Activated CD4-positive, alpha-beta T cell treated with anti-CD3 and anti-CD28 coated beads, Interleukin-2, amount 10 ng/mL, durations not matched to agents 7 days and 5 days (primary cell): ENCODE measurements around the gene MRPL43. TPM values are rescaled to one million over a fixed set of nuclear protein-coding genes. Genes with fewer than 3 reads are reported as not detected.

ENCODE experiments used
- CTCF ChIA-PET: fragments of 350-600 bp; sonication (Branson Sonifier 250); formaldehyde crosslinking; loops from one replicate; lab custom pipeline; 2021; ENCODE audit warnings: antibody characterized with exemption; lab: Charles Lee
- POLR2A ChIA-PET: fragments of 350-600 bp; sonication (Branson Sonifier 250); formaldehyde crosslinking; loops from one replicate; lab custom pipeline; 2021; ENCODE audit warnings: antibody characterized with exemption; lab: Charles Lee
- DNase-seq: peaks from one replicate; pipeline ENCODE4 v3.0.0-alpha.2; 2020
- H3K27ac Mint-ChIP-seq: one replicate; pipeline ENCODE4 v1.8.0; 2021; ENCODE audit warnings: mild to moderate bottlenecking, moderate library complexity, mixed read lengths
- H3K27me3 Mint-ChIP-seq: one replicate; pipeline ENCODE4 v1.8.0; 2021; ENCODE audit warnings: mixed read lengths
- H3K36me3 Mint-ChIP-seq: one replicate; pipeline ENCODE4 v1.8.0; 2021; ENCODE audit warnings: low read depth, mixed read lengths
- H3K4me1 Mint-ChIP-seq: one replicate; pipeline ENCODE4 v1.8.0; 2021; ENCODE audit warnings: mixed read lengths
- H3K4me3 Mint-ChIP-seq: one replicate; pipeline ENCODE4 v1.8.0; 2021; ENCODE audit warnings: mild to moderate bottlenecking, moderate library complexity, mixed read lengths
- H3K9me3 Mint-ChIP-seq: one replicate; pipeline ENCODE4 v1.8.0; 2021; ENCODE audit warnings: mixed read lengths
- total RNA-seq, 2 experiments: library from RNA; stranded (reverse); gene quantifications; one replicate each; pipeline ENCODE4 v1.2.3, GENCODE V29; 2021

MRPL43 gene
- total RNA-seq, 2 experiments from 2014 or later = 55.9 to 57.0 TPM

- Mint-ChIP-seq H3K4me3 (no peak overlapping the region), H3K27me3 (peaks cover 38% of the 10 kb centered on the region), H3K9me3 (no peaks in the 10 kb centered on the region), H3K36me3 (no peaks in the 10 kb centered on the region), H3K27ac (no peak overlapping the region), H3K4me1 (peaks cover 23% of the 10 kb centered on the region)
- ChIA-PET POLR2A (no interaction called here), CTCF (interaction anchor here (1.2 to 6.9 kb wide), 4 partner anchors 13 to 125 kb away, joined by 4 to 111 read pairs (median 67); partner anchors contain the start of genes LZTS2, PDZD7 and SFXN3)
- DNase-seq = no peak
Observed at GRCh38 chr10:101016814-101017213, 29.5 kb upstream of the MRPL43 start.

- Mint-ChIP-seq H3K36me3 (no peaks in the 10 kb centered on the region), H3K27ac (no peak overlapping the region), H3K4me1 (peaks cover 23% of the 10 kb centered on the region), H3K27me3 (peaks cover 38% of the 10 kb centered on the region), H3K4me3 (no peak overlapping the region), H3K9me3 (no peaks in the 10 kb centered on the region)
- DNase-seq = no peak
- CTCF ChIA-PET = interaction anchor here (1.2 to 6.9 kb wide), 5 partner anchors 14 to 126 kb away, joined by 4 to 111 read pairs (median 30); partner anchors contain the start of genes LZTS2, PDZD7 and SFXN3
- POLR2A ChIA-PET = no interaction called here
Observed at GRCh38 chr10:101015582-101015973, 28.3 kb upstream of the MRPL43 start.

DNA sequence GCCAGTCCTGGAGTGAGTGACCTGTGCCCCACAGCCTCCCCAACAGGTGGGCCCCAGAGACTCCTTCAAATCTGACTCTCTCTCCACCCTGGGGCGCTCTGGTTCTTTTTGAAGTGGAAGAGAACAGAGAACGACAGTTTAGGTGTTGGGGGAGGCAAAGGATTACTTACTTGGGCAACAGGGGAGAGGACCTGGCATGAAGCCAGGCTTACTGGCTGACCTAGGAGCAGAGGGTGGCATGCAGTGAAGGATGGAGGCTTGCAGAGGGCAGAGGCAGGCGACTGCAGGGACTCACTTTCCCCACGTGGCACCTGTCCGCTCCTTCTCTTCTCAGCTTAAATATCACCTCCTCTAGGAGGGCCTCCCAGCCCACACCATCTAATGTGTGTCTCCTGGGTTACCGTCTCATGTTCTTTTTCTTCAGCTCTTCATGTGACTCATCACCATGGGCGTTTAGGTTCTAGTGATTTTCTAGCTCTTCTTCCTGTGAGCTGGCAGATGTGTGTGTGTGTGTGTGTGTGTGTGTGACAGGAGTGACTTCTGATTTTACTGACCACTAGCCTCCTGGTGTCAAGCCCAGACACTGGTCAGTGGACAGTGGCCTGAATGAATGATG lies 27.8 kb upstream of the MRPL43 start:
- POLR2A ChIA-PET = no interaction called here
- Mint-ChIP-seq H3K27me3 (peaks cover 35% of the 10 kb centered on the region), H3K4me3 (no peak overlapping the region), H3K9me3 (no peaks in the 10 kb centered on the region), H3K27ac (no peak overlapping the region), H3K4me1 (peaks cover 23% of the 10 kb centered on the region), H3K36me3 (no peaks in the 10 kb centered on the region)
- DNase-seq = no peak
- CTCF ChIA-PET = interaction anchor here (0.8 to 6.9 kb wide), 16 partner anchors 9 to 105 kb away, joined by 3 to 111 read pairs (median 4); partner anchors contain the start of genes LZTS2, MRPL43, PDZD7 and SFXN3

DNA sequence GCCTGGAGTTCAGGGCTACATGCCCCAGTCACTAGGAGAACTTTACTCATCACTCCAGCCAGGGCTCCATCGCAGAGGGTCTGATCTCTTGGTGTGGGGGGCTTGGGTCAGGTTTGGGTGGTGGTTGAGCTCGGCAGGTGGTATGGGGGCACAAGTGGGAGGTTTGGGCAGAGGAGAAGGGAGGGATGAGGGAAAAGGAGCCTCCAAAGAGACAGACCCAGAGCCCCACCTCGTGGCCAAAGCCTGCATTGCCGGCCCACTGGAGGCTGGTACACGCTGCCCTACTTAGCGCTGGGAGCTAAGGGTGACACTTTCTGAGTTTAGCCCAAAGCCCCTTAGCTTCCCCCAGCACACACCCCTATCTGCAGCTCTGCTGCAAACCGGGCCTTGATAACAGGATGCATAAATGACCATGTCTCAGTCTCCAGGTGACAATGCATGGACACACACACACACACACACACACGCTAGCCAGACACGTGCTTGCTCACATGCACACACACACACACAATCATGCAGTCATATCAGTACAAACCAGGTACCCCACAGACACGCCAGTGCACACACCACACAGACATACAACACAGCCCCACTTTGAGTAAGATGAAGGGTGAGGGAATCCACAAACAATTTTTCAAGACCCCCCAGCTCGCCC lies 27.1 kb upstream of the MRPL43 start:
- ChIA-PET POLR2A (no interaction called here), CTCF (interaction anchor here (0.8 to 6.9 kb wide), 16 partner anchors 10 to 104 kb away, joined by 3 to 111 read pairs (median 4); partner anchors contain the start of genes LZTS2, MRPL43, PDZD7 and SFXN3)
- H3K27me3 Mint-ChIP-seq = peaks cover 30% of the 10 kb centered on the region
- H3K36me3 Mint-ChIP-seq = no peaks in the 10 kb centered on the region
- H3K27ac Mint-ChIP-seq = no peak overlapping the region
- peaks cover 21% of the 10 kb centered on the region for H3K4me1 Mint-ChIP-seq
- no peak overlapping the region for H3K4me3 Mint-ChIP-seq
- DNase-seq = peak; percentile 77
- H3K9me3 Mint-ChIP-seq = no peaks in the 10 kb centered on the region

- H3K4me1 Mint-ChIP-seq = peaks cover 19% of the 10 kb centered on the region
Observed at GRCh38 chr10:101013365-101013825, 26.1 kb upstream of the MRPL43 start.

DNA sequence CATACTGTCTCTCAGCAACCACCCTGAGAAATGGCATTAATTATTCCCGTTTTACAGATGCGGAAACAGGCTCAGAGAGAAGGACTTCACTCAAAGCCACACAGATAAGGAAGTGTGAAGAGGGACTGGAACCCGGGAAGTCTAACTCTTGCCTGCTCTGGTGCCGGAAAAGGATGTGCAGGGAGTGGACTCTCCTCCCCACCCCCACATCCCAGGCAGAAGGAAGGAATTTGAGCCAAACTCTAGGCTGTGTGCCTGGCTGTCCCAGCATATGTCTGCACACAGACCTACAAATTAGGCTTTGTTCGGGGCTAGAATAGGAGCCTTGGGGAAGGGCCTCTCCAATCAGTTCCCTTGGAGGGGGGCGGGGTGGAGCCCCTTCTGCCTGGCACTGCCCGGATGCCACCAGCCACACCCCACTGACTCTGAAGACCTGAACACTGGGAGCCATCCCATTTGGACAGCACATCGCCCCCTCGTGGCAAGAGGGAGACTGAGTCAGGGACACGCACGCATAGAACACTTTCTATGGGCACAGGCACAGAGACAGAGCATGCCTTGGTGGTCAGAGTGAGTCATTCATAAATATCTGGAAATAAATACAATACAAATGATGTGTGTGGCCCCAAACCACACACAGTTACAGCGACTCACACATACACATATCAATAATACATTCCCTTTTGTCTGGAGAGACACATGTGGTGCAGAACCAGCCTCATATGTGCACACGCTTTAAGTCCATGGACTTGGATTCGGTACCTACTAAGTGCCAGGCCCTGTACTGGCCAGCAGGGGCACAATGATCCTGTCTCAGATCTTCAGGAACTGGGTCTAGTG lies 25.4 kb upstream of the MRPL43 start:
- Mint-ChIP-seq H3K36me3 (no peaks in the 10 kb centered on the region), H3K9me3 (no peaks in the 10 kb centered on the region), H3K4me3 (no peak overlapping the region), H3K4me1 (peaks cover 18% of the 10 kb centered on the region), H3K27me3 (peaks cover 21% of the 10 kb centered on the region), H3K27ac (no peak overlapping the region)
- CTCF ChIA-PET = interaction anchor here (1.0 to 1.7 kb wide), 3 partner anchors 10 to 20 kb away, joined by 3 to 5 read pairs (median 3); partner anchors contain the start of gene LZTS2
- DNase-seq = peak; percentile 85
- POLR2A ChIA-PET = no interaction called here

More at GRCh38 chr10:101013365-101013825, 26.1 kb upstream of the MRPL43 start:
- no peak overlapping the region for H3K27ac Mint-ChIP-seq
- H3K4me3 Mint-ChIP-seq = no peak overlapping the region
- no peaks in the 10 kb centered on the region for H3K9me3 Mint-ChIP-seq
- no peaks in the 10 kb centered on the region for H3K36me3 Mint-ChIP-seq
- H3K27me3 Mint-ChIP-seq = peaks cover 26% of the 10 kb centered on the region
- ChIA-PET CTCF (interaction anchor here (0.6 to 6.9 kb wide), 7 partner anchors 12 to 105 kb away, joined by 3 to 111 read pairs (median 4); partner anchors contain the start of genes LZTS2, PDZD7 and SFXN3), POLR2A (no interaction called here)
- DNase-seq = no peak

DNA sequence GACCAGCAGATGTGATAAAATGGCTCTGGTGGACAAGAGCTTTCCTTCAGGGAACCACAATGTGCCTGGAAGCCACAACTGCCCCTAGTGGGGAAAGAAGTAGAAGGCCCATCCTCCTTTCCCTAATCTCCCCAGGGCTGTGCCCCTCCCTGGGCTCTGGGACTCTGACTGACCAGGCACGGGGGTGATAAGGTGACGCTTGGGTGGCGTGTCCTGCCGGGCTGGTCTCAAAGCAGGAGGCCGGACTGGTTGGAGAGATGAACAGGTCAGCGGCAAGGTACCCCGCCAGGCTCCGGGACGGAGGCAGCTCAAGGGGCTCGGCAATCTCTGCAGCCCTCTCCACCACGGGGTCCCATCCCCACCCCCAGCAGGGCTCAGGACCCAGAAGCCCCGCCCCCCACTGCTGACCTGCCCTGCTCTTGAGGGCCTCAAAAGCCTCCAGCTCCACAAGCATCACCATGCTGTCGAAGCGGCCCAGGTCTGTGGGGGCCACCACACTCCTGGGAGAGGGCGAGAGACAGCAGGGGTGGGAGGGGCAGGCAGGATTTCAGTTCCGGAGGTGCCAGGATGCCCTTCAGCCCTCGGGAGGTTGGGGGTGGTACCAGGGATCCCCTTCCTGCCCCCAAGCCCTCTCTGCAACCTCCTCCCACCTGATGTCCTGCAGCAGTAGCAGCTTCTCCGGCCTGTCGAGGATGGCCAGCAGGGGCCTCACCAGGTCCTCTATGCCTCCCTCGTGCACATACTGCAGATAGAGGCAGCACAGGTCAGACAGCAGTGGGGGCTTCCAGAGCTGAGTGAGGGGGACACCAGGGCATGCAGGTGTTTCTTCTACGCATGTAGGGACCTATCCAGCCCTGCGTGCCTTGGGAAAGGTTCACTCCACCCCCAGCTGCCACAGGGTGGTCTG lies 24.5 kb upstream of the MRPL43 start:
- Mint-ChIP-seq H3K9me3 (no peaks in the 10 kb centered on the region), H3K4me3 (no peak overlapping the region), H3K27me3 (peaks cover 13% of the 10 kb centered on the region), H3K36me3 (no peaks in the 10 kb centered on the region), H3K4me1 (peaks cover 18% of the 10 kb centered on the region), H3K27ac (no peak overlapping the region)
- no peak for DNase-seq
- CTCF ChIA-PET = interaction anchor here (0.8 to 3.0 kb wide), 6 partner anchors 7 to 19 kb away, joined by 3 to 11 read pairs (median 4); partner anchors contain the start of gene LZTS2
- POLR2A ChIA-PET = no interaction called here

GRCh38 chr10:101010329-101010728 lies 23.0 kb upstream of the MRPL43 start:
- ChIA-PET CTCF (interaction anchor here (1.2 to 3.0 kb wide), 2 partner anchors 9 to 13 kb away, joined by 4 to 11 read pairs; no protein-coding TSS in a partner anchor), POLR2A (no interaction called here)
- Mint-ChIP-seq H3K27ac (no peak overlapping the region), H3K4me3 (no peak overlapping the region), H3K4me1 (peaks cover 18% of the 10 kb centered on the region), H3K27me3 (peaks cover 5% of the 10 kb centered on the region), H3K36me3 (no peaks in the 10 kb centered on the region), H3K9me3 (no peaks in the 10 kb centered on the region)
- no peak for DNase-seq

GRCh38 chr10:101008823-101009423 lies 21.6 kb upstream of the MRPL43 start:
- peaks cover 12% of the 10 kb centered on the region for H3K4me1 Mint-ChIP-seq
- ChIA-PET POLR2A (no interaction called here), CTCF (interaction anchor here (0.7 to 3.0 kb wide), 2 partner anchors 10 to 12 kb away, joined by 3 to 11 read pairs; no protein-coding TSS in a partner anchor)
- no peaks in the 10 kb centered on the region for H3K9me3 Mint-ChIP-seq
- H3K27ac Mint-ChIP-seq = no peak overlapping the region
- no peak overlapping the region for H3K4me3 Mint-ChIP-seq
- DNase-seq = no peak
- H3K27me3 Mint-ChIP-seq = no peaks in the 10 kb centered on the region
- no peaks in the 10 kb centered on the region for H3K36me3 Mint-ChIP-seq

GRCh38 chr10:101007915-101008822 lies 20.9 kb upstream of the MRPL43 start:
- ChIA-PET POLR2A (no interaction called here), CTCF (interaction anchor here (0.7 to 12.7 kb wide), 6 partner anchors 8 to 23 kb away, joined by 3 to 111 read pairs (median 3); partner anchors contain the start of genes LZTS2, PDZD7 and SFXN3)
- DNase-seq = no peak
- no peaks in the 10 kb centered on the region for H3K9me3 Mint-ChIP-seq
- no peaks in the 10 kb centered on the region for H3K36me3 Mint-ChIP-seq
- H3K27me3 Mint-ChIP-seq = no peaks in the 10 kb centered on the region
- H3K4me3 Mint-ChIP-seq = no peak overlapping the region
- no peak overlapping the region for H3K27ac Mint-ChIP-seq
- peaks cover 7% of the 10 kb centered on the region for H3K4me1 Mint-ChIP-seq
